NOMO-1 (cell line): ENCODE results near the gene MB21D2.

Experiments
- DNase-seq, 2 experiments: peaks; one replicate each; lab custom pipeline; 2025; ENCODE audit not compliant: unreplicated experiment in 2 of 2; lab: John Stamatoyannopoulos, UW

The MB21D2 gene

DNA sequence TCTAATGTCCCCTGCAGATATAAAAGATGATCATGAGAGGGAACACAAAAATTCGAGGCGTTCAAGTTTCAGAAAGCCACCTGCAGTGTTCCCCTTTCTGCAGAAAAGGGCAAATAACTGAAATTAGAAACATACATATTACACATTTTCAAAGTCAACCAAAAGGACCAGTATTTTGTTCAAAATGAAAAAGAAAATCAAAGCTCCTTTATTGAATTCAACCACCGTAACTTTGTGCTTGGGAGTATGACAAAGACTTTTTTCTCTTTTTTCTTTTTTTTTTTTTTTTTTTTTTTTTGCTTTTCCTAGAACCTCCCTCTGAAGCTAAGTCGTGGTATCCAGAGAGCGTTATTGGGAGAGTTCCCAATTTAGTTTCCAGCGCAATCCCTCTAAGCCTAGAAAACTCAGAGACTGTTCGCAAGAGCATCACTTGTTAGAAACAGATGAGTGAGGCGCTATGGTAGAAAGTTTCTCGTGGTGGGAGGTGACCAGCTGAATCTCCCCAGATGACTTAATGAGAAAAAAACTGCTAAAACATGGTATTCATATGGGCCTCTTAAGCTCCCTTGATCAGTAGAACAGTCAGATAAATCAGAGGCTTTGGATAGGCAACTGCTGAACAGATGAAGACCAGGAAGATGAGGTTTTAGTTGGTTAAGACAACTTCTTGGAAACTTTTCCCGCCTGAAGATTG, 77.4 kb downstream of the MB21D2 start:
- no peak for DNase-seq

DNA sequence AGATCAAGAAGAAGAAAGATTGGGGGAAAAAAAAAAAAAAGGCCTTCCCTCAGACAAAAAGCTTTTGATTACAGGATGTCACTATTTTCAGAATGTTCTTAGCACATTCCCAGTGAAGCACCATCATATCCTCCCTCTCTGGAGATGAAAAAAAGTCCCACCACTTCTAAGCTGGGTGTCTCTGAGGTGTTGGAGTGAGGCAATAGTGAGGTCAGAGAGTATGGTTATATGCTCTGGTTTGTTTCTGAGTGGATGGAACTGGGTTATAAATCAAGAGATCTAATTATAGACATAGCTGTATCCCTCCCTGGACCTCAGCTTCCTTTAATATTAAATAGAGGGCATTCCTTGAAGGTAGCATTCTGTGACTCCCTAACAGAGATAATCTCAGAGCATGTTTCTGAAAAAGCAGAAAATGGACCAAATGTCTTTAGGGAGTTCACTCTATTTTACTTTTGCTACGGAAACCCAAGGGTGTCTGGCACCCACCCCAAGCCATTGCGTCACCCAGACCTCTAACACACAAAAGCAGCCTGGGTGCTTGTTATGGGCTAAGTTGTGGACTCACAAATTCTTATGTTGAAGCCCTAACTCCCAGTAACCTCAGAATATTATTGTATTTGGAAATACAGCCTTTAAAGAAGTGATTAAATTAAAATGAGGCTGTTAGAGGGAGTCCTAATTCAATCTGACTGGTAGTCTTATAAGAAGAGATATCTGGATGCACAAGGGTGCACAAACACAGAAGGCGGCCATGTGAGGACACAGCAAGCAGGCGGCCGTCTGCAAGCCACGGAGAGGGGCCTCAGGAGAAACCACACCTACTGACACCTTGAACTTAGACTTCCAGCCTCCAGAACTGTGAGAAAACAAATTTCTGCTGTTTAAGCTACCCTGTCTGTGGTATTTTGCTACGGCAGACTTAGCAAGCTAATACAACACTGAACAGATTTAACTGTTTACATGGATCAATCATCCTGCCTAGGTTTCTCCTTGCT, 81.5 kb downstream of the MB21D2 start:
- DNase-seq = peak; percentile 10 to 58

DNA sequence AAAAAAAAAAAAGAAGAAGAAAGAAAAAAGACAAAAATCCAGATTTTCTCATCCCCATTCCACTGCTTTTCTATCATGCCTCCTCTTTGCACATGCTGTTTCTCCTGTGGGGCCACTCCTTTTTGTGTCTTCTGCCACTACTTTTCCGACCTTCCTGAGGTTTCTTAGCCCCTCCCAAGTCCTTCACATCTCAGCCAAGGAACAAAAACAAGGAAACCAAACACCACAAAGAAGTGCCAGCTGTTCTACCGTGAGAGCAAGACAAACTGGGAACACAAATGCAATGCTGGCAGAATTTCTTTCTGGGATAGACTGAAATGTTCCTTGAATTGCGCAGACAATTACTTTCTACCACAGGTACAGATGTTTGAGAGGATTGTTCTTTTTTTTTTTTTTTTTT, 83.2 kb downstream of the MB21D2 start:
- no peak for DNase-seq

DNA sequence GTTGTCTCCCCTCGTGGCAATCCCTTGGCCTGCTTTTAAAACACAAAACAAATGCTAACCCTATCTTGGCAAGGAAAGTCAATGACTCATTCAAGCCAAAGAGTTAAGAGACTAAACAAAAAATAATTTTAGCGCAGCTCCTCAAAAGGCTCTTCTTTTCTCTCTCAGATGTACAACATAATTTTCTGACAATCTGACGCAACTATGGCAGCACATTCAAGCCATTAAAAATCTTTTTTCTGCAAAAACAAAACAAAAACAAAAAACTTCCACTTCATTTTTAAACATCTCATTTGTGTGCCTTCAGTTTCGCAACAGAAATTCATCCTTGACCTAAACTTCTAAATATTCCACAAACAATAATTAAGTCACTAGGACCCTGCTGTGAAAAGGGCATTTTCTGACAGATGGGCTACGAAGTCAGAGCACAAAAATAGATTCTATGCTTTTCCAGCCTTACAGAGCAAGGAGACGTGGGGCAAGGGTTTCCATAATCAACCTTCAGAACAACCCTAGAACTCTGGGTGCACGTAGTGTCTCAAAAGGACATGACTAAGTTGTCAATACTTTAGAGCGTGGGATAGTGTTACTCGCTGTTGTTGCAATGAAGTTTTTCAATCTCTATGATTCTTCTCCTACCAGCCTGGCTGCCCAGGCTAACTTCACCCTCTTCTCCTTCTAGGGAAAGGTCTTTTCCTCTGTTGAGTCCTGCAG, 84.3 kb downstream of the MB21D2 start:
- DNase-seq = no peak

DNA sequence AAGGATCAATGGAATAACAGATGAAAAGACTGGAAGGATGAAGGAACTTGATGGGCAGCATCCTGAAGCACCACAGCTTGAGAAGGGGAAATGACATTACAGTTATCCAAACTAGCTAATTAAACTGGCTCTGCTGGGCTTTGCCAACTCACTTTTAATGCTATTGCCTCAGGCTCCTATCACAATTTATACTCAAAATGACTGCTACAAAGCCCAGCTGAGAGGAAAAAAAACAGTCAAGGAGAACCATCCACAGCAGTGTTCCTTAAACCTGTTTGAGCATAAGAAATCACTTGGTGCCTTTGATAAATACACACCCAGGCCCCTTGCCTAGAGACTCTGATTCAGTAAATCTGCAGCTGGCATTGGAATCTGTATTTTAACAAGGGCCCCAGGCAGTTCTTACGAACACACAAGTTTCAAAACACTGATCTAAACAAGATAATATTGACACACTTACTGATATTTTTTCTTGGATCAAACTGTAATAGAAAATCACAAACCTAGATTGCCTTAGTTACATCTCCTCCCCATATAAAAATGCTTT, 85.8 kb downstream of the MB21D2 start:
- no peak for DNase-seq

DNA sequence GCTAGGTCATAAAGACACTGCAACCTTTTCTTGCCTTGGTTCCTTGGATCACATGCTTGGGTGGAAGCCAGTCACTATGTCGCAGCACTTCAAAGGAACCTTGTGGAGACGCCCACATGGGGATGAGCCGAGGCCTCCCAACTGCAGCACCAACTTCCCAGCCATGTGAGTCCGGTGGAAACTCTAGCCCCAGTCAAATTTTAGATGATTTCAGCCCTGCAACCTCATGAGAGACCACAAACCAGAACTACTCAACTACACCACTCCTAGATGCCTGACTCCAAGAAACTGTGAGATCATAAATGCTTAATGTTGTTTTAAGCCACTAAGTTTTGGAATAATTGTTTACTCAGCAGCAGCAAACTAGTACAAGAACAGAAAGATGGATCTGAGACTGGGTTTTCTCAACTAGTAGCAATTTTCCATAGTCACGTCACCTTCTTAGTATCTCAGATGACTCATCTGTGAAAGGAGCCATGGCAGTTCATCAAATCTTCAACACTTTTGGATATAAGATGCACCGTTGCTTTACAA, 86.5 kb downstream of the MB21D2 start:
- DNase-seq = no peak

DNA sequence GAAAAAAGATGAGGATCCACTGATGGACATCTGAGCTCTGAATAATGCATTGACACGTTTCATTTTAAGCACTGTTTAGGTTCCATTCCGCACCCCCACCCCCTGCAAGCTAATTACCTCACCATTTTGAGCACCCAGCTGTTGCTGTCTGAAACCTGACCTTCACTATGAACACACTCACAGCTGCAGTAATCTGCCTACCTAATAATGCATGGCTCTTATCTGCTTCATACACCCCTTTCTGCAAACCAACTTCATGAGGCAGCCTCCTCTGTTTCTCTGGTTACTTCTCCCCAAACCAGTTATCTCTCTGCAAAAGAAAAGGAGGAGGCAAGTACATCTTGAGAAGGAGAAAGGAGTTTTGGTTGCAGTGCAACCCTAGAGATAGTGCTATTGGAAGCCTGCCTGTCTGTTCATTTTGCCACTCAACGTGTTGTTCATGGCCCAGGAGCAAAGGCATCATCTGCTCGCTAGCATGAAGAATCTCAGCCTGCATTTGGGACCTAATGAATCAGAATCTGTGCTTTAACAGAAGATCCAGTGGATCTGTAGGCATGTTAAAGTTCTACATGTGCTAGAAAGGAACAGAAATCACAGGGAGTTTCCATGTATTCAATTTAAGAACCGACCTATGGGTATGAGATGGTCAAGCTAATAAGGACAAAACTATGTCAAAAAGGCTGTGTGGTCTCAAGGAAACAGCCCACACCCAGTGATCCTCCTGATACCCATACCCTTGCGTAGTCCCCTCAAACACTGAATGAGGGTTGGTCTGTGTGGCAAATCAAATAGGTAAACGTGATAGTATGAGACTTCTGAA, 87.2 kb downstream of the MB21D2 start:
- no peak for DNase-seq

DNA sequence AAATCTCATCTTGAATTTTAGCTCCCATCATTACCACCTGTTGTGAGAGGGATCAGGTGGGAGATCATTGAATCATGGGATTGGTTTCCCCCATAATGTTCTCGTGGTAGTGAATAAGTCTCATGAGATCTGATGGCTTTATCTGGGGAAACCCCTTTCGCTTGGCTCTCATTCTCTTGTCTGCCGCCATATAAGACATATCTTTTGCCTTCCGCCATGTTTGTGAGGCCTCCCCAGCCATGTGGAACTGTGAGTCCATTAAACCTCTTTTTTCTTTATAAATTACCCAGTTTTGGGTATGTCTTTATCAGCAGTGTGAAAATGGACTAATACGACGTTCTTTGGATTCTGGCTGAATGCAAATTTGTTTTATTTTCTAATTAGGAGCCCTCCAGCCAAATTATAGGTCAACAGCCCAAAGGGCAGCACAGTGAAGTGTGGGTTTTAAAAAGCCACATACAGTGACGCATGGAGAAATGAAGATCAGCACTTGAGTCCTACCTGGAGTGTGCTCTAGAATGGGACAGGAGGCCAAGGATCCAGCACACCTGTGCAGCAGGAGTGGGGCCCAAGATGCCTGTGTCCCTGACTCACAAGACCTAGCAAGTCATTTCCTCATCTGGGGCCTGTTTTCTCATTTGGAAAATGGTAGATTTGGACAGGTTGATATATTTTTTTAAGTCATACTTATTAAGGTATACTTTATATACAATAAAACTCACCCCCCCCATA, 89.6 kb downstream of the MB21D2 start:
- DNase-seq = no peak

DNA sequence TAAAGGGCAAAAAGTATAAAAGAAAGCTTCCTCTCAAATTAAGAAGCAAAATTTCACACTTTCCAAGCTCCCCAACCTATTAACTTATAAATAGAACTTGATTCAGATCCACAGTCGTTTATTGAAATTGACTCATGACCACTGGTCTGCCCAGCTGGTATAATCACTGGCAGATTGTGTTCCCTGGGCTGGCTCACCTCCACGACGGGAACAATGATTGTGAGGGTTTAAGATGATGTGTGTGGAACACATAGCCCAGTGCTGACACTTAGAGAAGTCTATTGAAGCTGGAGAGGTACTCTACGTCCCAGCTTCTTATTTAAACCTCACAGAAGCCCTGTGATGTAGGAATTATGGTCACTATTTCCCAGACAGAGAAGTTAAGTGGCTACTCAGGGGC, 90.4 kb downstream of the MB21D2 start:
- DNase-seq = no peak

DNA sequence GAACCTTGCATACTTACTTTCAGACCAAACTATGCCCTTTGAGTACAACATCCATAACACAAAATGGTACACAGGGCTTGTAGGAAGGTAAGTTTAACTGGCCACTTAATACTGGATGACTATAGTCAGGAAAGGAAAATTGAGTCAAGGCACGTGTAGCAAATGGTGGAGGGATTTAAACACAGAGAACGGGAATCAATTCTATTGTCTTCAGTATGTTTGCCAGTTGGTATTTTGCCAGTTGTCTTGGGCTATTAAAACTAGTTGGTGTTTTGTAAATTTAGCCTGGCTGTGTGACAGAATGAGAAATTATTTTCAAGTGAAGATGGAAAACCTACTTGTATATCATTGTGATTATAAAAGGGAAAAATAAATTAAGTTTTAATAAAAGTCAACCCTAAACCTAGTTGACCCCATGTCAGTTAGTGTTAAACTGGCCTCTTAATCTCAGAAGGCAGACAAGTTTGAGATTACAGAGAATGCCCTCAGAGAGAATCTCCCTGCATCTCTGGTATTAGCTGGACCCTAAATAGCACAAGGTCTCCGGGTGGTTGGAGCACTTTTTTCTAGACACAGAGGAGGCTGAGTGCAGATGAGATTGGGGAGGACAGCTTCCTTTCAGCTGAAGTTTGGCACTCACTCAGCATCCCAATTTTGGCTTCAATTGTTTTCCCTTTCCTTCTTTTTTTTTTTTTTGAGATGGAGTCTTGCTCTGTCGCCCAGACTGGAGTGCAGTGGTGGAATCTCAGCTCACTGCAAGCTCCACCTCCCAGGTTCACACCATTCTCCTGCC, 91.2 kb downstream of the MB21D2 start:
- DNase-seq = no peak

DNA sequence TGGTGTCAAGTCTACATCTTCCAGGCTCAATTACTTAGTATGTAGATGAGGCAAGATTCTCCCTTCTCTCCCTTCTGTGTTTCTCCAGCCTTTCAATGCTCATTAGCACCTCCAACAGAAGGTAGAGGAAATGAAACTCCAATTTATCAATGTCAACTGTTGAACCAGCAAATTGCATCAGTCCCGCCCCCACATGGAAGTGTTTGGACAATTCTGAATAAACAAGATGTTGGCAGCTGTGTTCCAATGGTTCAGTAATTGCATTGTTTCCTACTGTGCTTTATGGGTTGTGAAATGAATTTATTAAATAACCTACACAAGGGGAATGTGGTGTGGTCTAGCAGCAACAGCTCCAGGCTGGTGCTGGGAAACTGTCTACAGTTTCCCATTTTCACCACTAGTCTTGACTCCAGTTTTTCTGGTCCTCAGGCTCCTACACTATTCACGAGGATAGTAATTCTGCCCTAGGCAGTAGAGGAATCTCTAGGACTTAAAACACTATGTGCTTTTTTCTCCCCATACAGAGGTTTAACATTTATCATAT, 91.9 kb downstream of the MB21D2 start:
- peak; percentile 94 to 99 for DNase-seq

DNA sequence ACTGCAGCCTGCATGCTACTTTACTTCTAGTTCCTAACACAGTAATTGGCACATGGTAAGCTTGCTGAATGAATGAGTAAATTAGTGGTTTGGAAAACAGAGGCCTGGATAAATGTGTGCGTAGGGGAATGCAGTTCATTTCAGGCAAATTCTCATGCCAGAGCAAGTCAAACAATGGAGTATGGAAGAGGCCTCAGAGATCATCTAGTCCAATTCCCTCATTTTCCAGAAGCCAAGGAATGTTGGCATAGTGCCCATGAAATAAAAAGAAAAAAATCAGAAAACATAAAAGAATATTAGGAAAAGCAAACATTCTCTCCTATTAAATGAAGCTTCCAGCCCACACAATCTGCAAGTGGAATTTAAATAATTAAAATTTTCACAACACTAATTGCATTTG, 92.4 kb downstream of the MB21D2 start:
- DNase-seq = no peak

DNA sequence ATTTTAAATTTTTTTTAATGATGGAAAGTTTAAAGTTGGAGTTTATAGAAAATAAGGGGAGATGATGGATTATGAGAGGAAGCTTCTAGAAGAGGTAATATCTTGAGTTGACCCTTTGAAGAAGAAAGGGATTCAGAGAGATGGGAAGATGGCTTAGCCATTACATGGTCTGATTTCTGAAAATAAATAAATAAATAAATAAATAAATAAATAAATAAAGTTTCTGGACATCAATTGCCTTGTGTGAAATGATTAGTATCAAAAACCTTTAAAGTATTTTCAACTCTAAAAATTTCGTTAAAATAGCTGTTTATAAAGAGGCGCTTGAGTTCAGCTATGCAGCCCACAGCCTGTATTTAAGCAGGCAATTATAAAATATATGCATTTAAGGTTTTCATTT, 93.3 kb downstream of the MB21D2 start:
- DNase-seq = no peak

DNA sequence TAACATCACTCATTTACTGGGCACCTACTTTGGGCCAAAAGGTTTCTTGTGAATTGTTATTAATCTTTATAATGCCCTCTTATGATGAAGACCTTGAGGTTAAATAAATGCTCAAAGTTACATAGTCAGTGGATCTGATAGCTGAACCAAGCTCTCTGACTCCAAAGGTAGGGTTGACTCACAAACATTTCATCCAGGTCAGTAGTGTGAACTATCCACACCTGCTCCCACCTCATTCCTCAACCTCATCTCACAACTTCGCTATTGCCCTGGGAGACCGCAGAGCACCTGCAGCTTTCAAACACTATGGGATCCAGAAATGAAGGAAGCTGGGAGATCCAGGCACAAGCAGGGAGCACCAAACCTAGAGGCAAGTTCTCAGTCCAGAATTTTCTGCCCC, 96.5 kb downstream of the MB21D2 start:
- no peak for DNase-seq

DNA sequence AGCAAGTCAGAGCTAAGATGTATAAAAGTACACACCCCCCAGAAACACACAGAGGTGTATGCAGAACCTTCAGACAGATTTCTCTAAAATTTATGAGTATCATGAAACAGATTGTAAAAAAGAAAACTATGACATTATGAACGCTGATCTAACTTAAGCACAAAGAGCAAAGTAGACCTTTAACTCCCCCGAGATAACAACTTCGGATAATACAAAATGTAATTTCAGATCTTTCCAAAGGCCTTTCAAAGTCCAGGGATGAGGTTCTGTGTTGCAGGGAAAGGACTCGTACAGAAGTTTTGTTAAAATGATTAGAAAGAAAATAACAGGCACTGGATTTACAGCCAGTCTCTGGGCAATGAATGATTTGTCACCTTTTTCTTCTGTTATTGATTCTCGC, 97.5 kb downstream of the MB21D2 start:
- DNase-seq = no peak

DNA sequence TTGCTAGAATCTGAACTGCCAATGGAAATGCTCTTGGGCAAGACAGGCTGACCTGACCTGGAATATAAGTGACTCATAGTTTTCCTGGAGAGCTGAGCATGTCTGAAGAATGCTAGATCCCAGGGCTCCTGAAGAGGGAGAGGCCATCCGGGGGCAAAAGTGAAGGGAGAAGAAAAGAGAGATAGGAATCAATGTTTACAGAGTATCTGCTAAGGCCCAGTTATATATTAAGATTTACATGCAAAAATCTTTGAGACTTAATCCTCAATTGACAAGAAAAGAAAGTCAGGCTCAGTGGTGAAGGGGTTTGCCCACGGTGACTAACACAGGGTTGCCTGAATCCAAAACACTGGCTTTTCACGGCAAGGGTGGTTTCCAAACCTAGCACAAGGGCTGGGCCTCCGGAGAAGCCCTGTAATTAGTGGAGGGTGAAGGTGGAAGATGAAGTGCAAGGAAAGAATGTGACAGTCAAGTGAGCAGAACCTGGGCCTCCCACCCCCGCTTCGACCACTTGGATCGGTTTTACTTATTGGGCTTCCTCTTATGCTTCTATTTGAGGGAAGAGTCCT, 98.6 kb downstream of the MB21D2 start:
- DNase-seq = no peak

DNA sequence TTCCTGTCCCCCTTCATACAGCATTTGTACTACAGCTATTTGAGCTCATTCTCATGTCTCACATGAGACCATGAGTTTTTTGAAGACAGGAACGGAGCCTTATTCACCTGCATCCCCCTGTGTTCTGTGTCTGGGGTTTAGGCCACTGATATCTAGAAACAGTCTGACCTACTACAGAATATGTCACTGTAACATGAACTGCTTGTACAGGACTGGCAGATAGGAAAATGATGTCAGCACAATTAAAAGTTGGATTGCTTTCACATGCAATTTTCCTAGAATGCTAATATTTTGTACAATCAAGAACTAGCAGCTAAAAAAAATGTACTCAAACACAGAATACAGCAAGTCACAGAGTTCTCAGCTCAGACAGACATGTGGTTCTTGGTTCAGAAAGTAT, 99.5 kb downstream of the MB21D2 start:
- no peak for DNase-seq

DNA sequence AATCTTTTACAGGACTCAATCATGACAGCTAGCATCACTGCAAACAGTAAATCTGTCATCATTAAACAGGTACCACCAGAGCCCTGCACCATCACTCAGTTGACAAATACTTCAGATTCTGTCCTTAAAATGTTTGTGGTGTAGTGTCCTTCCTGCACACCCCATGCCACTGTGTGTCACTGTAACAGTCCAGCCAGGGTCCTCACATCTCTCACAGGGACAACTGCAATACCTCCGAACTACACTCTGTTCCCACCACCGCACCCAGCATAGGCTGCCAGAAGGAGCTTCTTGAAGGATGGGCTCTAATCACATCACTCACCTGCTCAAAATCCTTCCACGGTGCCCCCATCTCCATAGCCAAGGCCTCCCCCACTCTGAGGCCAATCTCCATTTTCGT, 100.2 kb downstream of the MB21D2 start:
- no peak for DNase-seq
